HEK293 (cell line): ENCODE data around the gene COPG2.

Source experiments
- CTCF ChIP-seq: fragments of 450-650 bp; formaldehyde crosslinking; IDR thresholded peaks from 2 replicates; pipeline ENCODE4 v1.5.1; 2016; ENCODE audit warnings: missing biosample characterization, missing genetic modification characterization
- PRDM10 ChIP-seq: fragments of 450-650 bp; formaldehyde crosslinking; IDR thresholded peaks from 2 replicates; pipeline ENCODE4 v1.5.1; 2016; ENCODE audit warnings: missing biosample characterization, missing genetic modification characterization
- ZNF175 ChIP-seq: fragments of 450-650 bp; formaldehyde crosslinking; IDR thresholded peaks from 2 replicates; pipeline ENCODE4 v1.5.1; 2016; ENCODE audit warnings: missing biosample characterization, missing genetic modification characterization
- ZNF362 ChIP-seq: fragments of 450-650 bp; formaldehyde crosslinking; IDR thresholded peaks from 2 replicates; pipeline ENCODE4 v1.5.1; 2016; ENCODE audit warnings: missing biosample characterization, missing genetic modification characterization
- ZNF48 ChIP-seq: fragments of 450-650 bp; formaldehyde crosslinking; IDR thresholded peaks from 2 replicates; pipeline ENCODE4 v1.5.1; 2016; ENCODE audit warnings: missing biosample characterization, missing genetic modification characterization
- ZNF830 ChIP-seq: fragments of 450-650 bp; IDR thresholded peaks from 2 replicates; pipeline ENCODE4 v1.5.0; 2018; ENCODE audit warnings: missing biosample characterization, missing genetic modification characterization, low read depth, mild to moderate bottlenecking, moderate library complexity
- ZSCAN4 ChIP-seq: fragments of 450-650 bp; formaldehyde crosslinking; IDR thresholded peaks from 2 replicates; pipeline ENCODE4 v1.5.1; 2017; ENCODE audit warnings: missing biosample characterization, missing genetic modification characterization

- TF ChIP-seq ZNF48 (tag by site-specific recombination) (no peak), PRDM10 (tag by site-specific recombination) (no peak), ZNF175 (no peak), CTCF (tag by site-specific recombination) (no peak), ZNF830 (tag by site-specific recombination) (no peak), ZSCAN4 (no peak), ZNF362 (no peak)
Observed at GRCh38 chr7:130560972-130561371, 107.6 kb downstream of the COPG2 start.
